ENCODE results near the gene PRKAG2. TPM values are rescaled to one million over a fixed set of nuclear protein-coding genes. Genes with fewer than 3 reads are reported as not detected.
A peak's percentile ranks its signal among the peaks of the same experiment; 100 is the strongest.

The PRKAG2 gene
- total RNA-seq, 1 donor from 2014 or later = 15.2 TPM

- DNase-seq = no peak
Observed at GRCh38 chr7:151710646-151711434, 166.1 kb downstream of the PRKAG2 start.

GRCh38 chr7:151710121-151710640 lies 166.7 kb downstream of the PRKAG2 start:
- no peak for DNase-seq

- DNase-seq = peak; percentile 5
Observed at GRCh38 chr7:151709141-151710038, 167.5 kb downstream of the PRKAG2 start.

GRCh38 chr7:151708610-151709009 lies 168.3 kb downstream of the PRKAG2 start:
- no peak for DNase-seq

- no peak for DNase-seq
Observed at GRCh38 chr7:151707757-151708156, 169.2 kb downstream of the PRKAG2 start.

- no peak for DNase-seq
Observed at GRCh38 chr7:151707105-151707469, 169.8 kb downstream of the PRKAG2 start.

GRCh38 chr7:151706277-151707104 lies 170.4 kb downstream of the PRKAG2 start:
- no peak for DNase-seq

GRCh38 chr7:151705636-151706276 lies 171.2 kb downstream of the PRKAG2 start:
- peak; percentile 15 for DNase-seq

GRCh38 chr7:151704960-151705635 lies 171.8 kb downstream of the PRKAG2 start:
- DNase-seq = no peak

- DNase-seq = peak; percentile 40
Observed at GRCh38 chr7:151704299-151704959, 172.5 kb downstream of the PRKAG2 start.

- no peak for DNase-seq
Observed at GRCh38 chr7:151702961-151703360, 174.0 kb downstream of the PRKAG2 start.

GRCh38 chr7:151700586-151701165 lies 176.2 kb downstream of the PRKAG2 start:
- no peak for DNase-seq

GRCh38 chr7:151699928-151700319 lies 177.0 kb downstream of the PRKAG2 start:
- no peak for DNase-seq

GRCh38 chr7:151699147-151699927 lies 177.6 kb downstream of the PRKAG2 start:
- DNase-seq = no peak

- DNase-seq = no peak
Observed at GRCh38 chr7:151697942-151698341, 179.0 kb downstream of the PRKAG2 start.

GRCh38 chr7:151697515-151697895 lies 179.4 kb downstream of the PRKAG2 start:
- no peak for DNase-seq

- no peak for DNase-seq
Observed at GRCh38 chr7:151696721-151697514, 180.0 kb downstream of the PRKAG2 start.

GRCh38 chr7:151695951-151696541 lies 180.9 kb downstream of the PRKAG2 start:
- no peak for DNase-seq
